C1 segment of cervical spinal cord (tissue), 14 donors: ENCODE data around the gene CHD1.
A peak's percentile ranks its signal among the peaks of the same experiment; 100 is the strongest.

Source experiments
- DNase-seq, 14 donors: peaks; one replicate each; lab custom pipeline; 2025; lab: John Stamatoyannopoulos, UW

CHD1 gene

DNA sequence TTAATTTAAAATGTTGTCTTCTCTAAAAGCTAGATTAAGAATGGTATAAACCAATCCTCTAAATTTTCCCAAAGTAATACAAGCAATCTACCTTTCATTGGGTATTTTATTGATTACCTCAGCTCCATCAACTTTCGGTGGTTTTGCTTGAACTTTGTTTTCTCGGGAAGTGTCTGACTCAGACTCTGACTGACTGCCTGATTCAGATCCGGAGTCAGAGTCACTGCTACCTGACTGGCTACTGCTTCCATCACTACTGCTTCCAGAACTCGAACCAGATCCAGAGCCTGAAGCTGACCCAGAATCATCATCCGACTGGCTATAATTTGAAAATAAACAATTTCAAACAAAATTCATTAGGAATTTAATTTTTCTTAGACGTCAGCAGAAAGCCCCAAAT is 24.0 kb downstream of the CHD1 start:
- no peak for DNase-seq

DNA sequence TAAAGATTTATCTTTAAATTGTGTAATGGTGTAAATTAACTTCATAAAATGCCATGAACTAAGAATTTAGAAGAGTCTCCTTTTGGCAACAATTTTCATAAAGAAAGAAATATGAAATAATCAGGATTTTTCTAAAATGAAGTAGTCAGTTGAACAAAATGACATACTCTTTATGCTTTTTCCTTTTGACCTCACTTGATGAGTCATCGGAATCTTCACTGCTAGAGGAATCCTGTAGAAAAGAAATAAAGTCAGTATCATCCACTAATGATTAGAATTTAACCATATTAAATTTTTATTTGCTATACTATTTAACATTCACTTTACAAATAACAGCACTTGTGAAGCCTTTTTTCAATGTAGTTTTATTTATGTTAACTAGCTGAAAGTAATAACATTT is 26.1 kb downstream of the CHD1 start:
- no peak for DNase-seq

DNA sequence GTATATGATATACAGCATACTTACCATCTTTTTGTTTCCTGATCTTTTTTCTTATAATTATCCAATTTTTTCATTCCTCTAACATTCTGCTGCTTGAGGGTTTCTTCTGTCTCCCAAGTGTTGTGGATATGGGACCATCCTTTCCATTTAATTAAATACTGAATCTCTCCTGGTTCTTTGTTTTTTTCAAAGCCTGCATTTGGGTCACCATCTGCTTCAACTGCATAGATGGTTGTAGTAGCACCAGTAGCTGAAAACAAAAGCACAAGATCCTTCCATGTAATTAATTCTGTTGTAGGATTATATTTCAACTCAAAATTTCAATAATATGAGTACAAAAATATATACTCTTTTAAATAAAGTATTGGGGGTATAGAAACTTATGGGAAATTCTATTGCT is 29.4 kb downstream of the CHD1 start:
- DNase-seq: peak in 1 of 14 donors; percentile 88

DNA sequence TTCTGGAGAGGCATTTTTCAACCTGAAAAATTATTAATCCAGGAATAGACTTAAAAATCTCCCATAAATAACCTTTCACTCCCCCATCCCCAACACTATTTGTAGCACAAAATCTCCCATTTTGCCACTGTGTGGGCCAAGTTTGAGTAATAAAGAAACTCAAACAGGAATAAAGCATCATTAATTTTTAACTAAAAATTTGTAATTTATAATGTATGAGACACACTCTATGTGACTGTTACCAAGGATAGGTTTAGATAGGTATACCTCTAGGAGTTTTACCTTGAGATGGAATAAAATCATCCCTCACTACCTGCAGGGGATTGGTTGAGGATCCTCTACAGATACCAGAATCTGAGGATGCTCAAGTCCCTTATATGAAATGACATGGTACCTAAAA is 30.1 kb downstream of the CHD1 start:
- DNase-seq: no peak

DNA sequence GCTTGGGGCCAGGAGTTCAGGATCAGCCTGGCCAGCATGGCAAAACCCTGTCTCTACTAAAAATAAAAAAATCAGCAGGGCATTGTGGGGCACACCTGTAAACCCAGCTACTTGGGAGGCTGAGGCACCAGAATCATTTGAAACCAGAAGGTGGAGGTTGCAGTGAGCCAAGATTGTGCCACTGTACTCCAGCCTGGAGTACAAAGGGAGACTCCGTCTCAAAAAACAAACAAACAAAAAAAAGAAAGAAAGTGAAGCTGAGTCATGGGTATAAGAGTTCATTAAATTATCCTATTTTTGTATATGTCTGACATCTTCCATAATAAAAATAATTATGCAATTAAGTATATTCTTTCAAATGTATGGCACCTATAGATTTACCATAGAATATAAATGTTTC is 37.2 kb downstream of the CHD1 start:
- no peak for DNase-seq

DNA sequence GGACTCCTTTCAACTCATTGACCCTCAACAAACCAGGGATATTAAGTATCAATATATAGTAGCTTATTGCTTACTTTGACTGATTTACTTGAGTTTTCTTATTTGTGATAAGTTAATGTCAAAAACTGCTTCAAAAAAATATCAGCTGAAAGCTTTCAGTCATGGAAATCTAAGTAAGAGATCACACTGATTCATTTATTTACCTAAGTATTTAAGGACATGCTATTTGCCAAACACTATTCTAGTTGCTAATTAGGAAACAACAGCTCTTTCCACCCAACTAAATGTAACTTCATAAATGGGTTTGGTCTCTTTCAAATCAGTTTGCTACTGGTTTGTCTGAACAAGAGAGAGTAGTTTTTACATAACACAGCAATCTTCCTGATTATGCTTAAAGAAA is 48.2 kb downstream of the CHD1 start:
- DNase-seq: no peak

DNA sequence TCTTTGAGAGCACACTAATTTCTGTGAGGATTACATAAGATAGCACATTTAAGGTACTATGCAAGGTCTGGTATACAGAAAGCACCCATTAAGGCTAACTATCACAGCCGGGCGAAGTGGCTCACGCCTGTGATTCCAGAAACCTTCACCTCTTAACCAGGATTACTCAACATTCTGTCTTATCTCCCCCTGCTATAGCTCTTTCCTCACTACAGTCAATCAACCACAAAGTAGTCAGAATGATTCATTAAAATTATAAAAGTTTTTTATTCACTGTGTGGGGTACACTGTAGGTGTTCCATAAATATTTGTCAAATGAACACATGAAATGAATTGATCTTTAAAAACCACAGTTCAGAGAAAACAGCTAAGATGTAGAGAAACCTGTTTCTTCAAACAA is 48.7 kb downstream of the CHD1 start:
- DNase-seq: no peak

DNA sequence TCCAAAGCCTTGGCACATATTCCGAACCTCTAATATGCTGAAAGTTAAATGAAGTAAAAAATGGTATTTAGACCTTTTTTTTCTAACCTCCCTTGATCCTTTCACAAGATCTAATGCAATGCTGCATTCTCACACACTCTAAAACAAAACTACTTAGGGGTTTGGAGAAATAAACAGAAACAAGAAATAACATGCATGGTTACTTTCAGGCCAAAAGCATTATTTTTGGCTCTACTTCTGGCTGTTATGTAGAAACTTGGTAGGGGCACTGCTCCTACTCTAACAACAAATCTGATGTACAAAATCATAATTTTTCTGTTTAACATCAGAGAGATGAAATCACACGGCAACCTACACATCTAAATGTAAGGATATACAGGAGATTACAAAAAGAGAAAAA is 51.2 kb downstream of the CHD1 start:
- DNase-seq: no peak

DNA sequence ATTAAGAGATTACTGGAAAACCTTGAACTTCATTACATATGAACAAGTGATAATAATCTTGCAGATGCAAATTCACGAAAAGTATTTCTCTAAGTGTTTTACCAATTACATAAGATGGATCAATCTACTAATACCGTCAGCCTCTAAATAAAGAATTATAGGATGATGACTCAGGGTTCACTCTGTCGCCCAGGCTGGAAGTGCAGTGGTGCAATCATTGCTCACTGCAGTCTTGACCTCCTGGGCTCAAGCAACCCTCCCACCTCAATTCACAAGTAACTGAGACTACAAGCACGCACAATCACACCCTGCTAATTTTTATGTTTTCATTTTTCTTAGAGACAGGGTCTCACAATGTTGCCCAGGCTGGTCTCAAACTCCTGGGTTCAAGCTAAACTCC is 56.1 kb downstream of the CHD1 start:
- DNase-seq: no peak

DNA sequence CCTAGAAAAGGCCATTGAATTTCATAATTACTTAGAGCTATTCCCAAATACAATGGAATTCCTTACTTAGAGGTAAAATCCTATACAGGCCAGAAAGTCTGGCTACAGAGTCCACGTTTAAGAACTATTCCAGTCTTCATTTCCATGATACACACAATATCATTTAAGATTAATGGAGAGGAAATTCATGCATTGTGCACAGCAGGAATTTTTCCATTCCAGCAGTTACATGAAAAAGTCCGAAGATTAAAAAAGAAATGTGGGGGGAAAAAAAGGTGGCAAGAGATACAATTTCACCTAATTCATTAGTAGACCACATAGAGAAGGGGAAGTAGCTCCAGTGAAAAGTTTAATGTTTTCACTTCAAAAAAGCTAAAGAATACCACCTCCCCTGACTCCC is 63.1 kb downstream of the CHD1 start:
- DNase-seq: no peak

DNA sequence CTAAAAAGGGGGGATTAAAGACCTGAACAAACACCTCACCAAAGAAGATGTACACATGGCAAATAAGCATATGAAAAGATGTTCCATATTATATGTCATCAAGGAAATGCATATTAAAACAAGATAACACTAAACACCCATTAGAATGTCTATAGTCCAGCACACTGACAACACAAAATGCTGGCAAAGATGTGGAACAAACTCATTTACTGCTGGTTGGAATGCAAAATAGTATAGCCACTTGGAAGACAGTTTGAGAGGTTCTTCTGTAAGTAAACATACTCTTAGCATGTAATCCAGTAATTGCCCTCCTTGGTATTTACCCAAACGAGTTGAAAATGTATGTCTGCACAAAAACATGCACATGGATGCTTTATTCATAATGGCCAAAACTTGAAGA is 81.8 kb downstream of the CHD1 start:
- DNase-seq: no peak

DNA sequence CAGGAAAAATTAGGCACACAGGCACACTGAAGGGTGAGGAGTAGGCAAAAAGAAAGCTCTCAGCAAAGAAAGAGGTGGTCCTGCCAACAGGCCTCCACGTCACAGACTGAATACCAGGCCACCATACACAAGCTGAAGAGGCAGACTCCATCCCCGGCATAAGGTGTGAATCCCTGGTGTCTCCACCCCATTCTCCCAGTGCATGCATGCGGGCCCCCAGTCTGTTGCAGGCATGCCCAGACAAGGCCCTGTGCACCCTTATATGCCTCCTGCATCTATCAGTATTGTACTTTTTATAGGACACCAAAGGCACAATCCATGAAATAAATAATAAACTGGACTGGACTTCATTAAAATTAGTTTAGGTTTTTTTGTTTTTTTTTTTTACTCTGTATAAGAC is 82.3 kb downstream of the CHD1 start:
- DNase-seq: no peak

DNA sequence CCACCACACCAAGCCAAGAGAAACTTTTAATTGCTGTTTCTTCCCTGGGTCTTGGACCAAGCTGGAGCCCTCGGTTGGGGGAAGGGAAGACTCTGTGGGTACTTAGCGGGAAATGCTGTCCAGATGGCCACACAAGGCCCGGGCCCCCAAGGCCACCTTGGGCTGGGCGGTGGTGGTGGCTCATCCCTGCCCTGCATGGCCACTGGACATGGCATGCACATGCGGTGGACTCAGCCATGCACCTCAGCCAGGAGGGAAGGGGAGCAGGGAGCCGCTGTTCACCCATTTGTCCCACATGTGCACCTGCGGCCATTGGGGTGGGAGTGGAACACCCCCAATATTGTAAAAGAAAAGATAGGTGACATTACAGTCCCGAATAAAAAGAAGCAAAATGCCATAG is 82.9 kb downstream of the CHD1 start:
- no peak for DNase-seq

DNA sequence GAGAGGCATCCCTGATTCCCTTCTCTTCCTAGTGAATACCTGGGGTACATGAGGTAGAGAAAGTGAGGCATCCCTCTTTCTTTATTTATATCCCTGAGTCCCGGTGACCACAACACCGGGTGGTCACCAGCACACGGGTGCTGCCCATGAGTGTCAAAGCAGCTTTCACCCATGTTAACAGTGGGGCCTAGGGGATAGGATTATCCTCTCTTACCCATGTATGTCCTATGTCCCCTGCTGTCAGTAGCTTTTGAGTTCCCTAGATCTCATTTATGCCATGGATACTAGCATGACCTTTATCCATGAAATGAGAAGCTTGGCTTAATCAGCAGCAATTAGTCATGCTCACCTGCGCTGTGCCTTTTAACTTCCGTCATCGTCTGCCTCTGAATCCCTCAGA is 83.9 kb downstream of the CHD1 start:
- no peak for DNase-seq

DNA sequence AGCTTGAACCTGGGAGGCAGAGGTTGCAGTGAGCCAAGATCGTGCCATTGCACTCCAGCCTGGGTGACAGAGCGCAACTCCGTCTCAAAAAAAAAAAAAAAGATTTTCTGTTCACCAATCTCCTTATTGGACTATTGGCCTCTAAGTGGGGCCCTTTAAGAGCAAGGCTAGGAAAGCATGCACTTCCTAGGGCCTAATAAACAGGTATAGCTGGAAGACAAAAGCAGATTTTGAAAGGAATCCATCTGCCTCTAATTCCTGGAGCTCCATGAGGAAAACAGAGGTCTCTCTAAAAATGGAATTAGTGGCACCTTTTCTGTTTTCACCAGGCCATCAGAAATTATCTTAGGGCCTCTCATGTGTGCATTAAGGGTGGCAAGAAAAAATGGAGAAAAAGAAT is 85.3 kb downstream of the CHD1 start:
- DNase-seq: no peak

DNA sequence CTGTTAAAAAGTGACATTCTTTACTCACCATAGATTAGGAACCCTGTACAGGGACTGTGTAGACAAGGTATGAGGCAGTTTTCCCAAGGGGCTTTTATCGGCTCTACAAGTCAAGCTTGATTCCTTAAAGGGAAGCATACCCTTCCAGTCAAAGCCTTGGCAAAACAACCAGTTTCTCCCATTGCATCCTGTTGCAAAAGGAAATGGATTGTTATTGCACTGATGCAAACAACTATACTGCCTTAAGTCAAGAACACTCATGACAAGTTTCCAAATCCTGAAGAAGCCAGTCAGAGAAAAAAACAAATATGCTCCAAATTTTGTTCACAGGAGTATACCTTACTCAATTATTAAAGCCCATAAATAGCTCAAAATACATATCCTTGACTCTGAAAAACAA is 87.9 kb downstream of the CHD1 start:
- DNase-seq: no peak

DNA sequence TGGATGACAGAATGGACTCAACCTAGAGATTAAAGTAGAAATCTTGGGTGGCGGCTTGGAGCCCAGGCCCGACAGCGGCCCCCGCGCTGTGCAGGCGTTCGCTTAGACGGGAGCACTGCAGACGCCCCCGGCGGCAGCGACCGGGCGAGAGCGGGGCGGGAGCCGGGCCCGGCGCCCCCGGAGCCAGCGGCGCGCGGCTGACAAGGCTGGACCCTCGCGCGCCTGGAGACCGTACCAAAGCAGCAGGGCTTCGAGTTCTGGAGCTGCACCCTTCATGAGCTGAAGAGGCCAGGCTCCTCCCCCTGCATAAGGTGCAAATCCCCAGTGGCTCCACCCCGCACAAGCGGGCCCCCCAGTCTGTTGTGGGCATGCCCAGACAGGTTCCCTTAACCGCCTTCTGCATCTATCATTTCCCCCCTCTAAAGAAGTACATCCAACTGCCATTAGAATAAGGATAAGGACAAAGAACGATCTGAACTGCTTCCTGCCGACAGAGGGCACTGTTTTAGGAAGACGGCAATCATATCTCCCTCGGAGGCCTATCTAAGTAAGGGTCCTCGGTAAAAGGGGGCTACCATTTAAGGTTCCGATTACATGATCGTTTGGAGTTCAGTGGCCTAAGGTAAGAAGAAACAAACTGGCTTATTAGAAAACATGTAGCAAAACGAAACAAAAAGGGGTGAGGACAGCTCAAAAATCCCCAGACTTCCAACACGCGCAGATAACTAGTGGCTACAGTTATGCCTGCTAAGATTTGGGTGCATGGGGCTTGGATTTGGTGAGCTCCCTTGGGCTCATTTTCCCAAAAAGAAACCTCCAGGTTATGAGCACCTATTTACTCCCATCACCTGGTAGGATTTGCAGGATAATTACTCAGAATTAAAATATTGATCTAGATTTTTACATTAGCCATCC is 89.1 kb downstream of the CHD1 start:
- DNase-seq: peak in 1 of 14 donors; percentile 2

DNA sequence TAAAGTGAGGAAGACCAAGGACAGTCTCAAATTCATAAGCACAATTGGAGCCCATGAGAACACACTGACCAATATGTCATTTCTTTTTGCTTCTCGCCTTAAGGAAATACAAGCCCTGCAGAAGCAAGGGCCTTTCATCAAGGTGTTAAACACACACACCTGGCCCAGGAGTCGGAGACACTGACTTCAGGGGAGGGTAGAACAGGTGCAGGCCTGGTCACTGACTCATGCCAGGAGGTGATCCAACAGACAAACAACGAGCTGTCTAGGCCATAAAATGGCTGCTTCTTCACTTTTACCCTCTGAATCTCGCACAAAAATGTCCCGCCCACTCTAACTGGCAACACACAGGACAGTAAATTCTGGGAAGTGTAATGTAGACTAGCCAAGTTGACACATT is 92.6 kb downstream of the CHD1 start:
- DNase-seq: no peak

DNA sequence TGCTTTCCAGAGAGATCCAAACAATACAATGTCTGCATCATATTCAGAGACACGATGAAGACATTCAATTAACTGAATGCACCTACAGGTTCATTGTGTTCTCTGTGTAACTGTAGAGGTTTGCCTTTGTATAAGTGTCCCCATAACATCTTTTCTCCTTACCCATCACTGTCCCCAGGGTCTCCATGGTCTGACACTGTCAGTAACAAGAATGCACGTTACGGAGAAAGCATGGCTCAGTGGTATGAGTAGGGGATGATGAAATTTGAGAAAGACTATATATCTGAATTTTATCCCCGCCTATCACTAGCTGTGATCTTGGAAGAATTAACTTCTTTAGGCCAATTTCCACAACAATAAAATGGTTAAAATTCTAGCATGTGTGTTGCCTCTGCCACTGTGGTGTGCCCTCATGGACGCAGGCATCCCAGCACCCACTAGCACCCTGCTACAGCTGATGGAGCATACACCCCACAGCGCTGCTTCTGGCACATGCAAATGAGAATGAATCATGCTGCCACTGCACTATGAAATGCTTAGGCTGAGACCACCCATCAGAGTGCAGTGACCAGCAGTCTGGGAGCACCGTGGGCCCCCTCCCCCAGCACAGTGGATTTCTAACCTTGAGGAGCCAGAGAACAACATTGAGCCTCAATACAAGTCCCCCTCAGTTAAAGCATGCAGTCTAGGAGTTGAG is 101.1 kb downstream of the CHD1 start:
- no peak for DNase-seq

DNA sequence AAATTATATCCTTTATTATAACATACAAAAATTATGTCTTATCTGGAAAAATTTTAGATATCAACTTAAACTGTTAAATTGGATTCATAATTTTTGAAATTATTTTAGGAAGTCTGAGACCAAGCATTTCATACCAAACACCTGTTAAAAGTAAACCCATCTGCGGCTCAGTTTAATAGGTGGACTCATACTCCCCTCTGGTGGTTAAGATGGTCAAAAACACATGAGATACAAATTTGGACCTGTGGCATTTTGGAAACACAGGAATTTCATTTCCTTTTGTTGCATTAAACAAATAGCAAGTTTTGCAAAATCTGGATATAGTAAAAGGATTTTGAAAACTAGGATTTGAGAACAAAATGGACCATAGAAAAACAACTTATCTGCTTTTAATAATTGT is 101.6 kb downstream of the CHD1 start:
- DNase-seq: no peak

DNA sequence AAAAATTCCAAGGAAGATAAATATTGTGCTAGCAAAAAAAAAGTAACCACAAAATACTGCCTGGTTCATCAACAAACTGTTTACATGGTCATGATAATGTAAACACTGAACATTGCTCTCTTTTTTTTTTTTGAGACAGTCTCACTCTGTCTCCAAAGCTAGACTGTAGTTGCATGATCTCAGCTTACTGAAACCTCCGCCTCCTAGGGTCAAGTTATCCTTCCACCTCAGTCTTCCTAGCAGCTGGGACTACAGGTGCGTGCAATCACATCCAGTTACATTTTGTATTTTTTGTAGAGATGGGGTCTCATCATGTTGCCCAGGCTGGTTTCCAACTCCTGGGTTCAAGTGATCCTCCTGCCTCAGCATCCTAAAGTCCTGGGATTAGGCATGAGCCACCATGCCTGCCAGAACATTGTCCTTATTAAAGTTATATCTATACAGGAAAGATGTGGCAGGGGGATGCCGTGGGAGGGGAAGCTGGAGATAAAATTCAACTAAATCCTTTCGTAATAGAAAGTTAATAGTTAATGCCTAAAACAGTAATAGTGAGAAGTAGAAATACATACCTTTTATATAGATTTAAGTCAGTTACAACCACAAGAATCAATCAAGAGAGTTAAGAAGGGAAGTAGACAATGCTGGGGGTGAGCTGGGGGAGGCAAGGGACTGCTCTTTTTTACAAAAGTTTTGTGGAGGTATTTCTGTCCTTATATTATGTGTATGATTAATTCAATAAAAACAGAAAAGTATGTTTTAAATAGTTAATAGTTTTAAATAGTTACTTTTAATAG is 103.0 kb downstream of the CHD1 start:
- no peak for DNase-seq

DNA sequence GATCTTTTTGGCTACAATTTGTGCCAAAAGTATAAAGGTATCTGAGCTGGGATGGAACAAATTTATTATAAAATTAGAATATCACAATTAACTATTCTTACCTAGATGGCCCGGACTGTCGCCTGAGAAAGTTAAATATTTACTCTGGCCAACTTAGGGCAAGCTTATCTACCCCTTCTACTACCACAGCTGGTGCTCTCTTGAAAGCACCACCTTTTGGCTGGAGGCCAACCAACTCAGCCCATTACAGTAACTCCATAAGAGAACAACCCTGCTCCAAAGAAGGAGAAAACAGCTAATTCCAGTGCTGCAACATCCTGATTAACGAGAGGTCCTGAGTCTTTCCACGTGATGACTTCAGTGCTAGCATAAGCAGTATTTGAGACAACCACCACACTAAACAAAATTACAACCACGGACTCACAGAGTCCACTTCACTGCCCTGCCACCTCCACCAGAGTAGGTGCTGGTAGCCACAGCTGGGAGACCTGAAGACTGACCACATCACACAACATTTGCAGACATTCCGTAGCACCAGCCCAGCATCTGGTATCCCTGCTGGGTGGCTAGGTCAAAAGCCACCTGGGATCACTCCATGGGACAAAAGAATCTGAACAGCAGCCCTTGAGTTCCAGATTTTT is 112.1 kb downstream of the CHD1 start:
- no peak for DNase-seq
